Hepatocyte (in vitro differentiated cells): Measurements from ENCODE around the gene S100A6.

Experiments used
- CTCF ChIP-seq: fragments of 200-600 bp; sonication (generic); IDR thresholded peaks from 2 replicates; pipeline ENCODE4 v1.5.1; 2016; ENCODE audit warnings: antibody characterized with exemption, mild to moderate bottlenecking; ENCODE audit not compliant: poor library complexity
- EZH2 ChIP-seq: fragments of 200-600 bp; sonication (generic); IDR thresholded peaks from 2 replicates; pipeline ENCODE4 v1.6.1; 2016; ENCODE audit warnings: antibody characterized with exemption, mild to moderate bottlenecking, borderline replicate concordance

- TF ChIP-seq CTCF (no peak), EZH2 (no peak)
Observed at GRCh38 chr1:153506831-153507413, 28.9 kb downstream of the S100A6 start.
